ENCODE results near the gene SCYGR4.
"Not testable (repeated sequence)": the region's sequence is repeated elsewhere in the genome, so short reads cannot be mapped to it uniquely, and the experiment has no call there.

The SCYGR4 gene

GRCh38 chr2:227617316-227618230, at the start of gene SCYGR4:
Gene SCYGR4 (plus strand): TSS chr2:227617498. CDS start chr2:227617498, 0 bp downstream.
- DNase-seq, result no peak

- DNase-seq, result no peak
Measured at GRCh38 chr2:227568852-227569169, 48.5 kb upstream of the SCYGR4 start.

- DNase-seq, result no peak
Measured at GRCh38 chr2:227570615-227571014, 46.7 kb upstream of the SCYGR4 start.

GRCh38 chr2:227576110-227576509, 41.2 kb upstream of the SCYGR4 start:
- no peak for DNase-seq

- DNase-seq, result no peak
Measured at GRCh38 chr2:227576812-227577211, 40.5 kb upstream of the SCYGR4 start.

GRCh38 chr2:227577555-227577954, 39.7 kb upstream of the SCYGR4 start:
- DNase-seq, result no peak

GRCh38 chr2:227578642-227579041, 38.7 kb upstream of the SCYGR4 start:
- DNase-seq, result peak; percentile 84

GRCh38 chr2:227579791-227580190, 37.5 kb upstream of the SCYGR4 start:
- no peak for DNase-seq

- DNase-seq, result no peak
Measured at GRCh38 chr2:227582369-227582768, 34.9 kb upstream of the SCYGR4 start.

- DNase-seq, result no peak
Measured at GRCh38 chr2:227592694-227593387, 24.5 kb upstream of the SCYGR4 start.

- DNase-seq, result no peak
Measured at GRCh38 chr2:227595797-227596196, 21.5 kb upstream of the SCYGR4 start.

- no peak for DNase-seq
Measured at GRCh38 chr2:227597036-227597435, 20.3 kb upstream of the SCYGR4 start.

GRCh38 chr2:227597998-227598397, 19.3 kb upstream of the SCYGR4 start:
- DNase-seq, result no peak

- DNase-seq, result not testable (repeated sequence)
Measured at GRCh38 chr2:227598835-227599503, 18.3 kb upstream of the SCYGR4 start, which contains the start of gene SCYGR2. Gene SCYGR2 (plus strand): TSS chr2:227598893. CDS start chr2:227598893, 0 bp downstream.

- no peak for DNase-seq
Measured at GRCh38 chr2:227602358-227602757, 14.9 kb upstream of the SCYGR4 start.

GRCh38 chr2:227606476-227606875, 10.8 kb upstream of the SCYGR4 start:
- DNase-seq, result no peak

- DNase-seq, result no peak
Measured at GRCh38 chr2:227607941-227608340, 9.4 kb upstream of the SCYGR4 start.

- DNase-seq, result no peak
Measured at GRCh38 chr2:227608561-227609338, 8.5 kb upstream of the SCYGR4 start.

GRCh38 chr2:227610123-227610522, 7.2 kb upstream of the SCYGR4 start:
- DNase-seq, result no peak

- peak; percentile 49 for DNase-seq
Measured at GRCh38 chr2:227612546-227613271, 4.6 kb upstream of the SCYGR4 start.

- no peak for DNase-seq
Measured at GRCh38 chr2:227613272-227613660, 4.0 kb upstream of the SCYGR4 start.

- DNase-seq, result peak; percentile 5
Measured at GRCh38 chr2:227614246-227614645, 3.1 kb upstream of the SCYGR4 start.

All from DMS79 (cell line).